ENCODE results near the gene ENO2.
A peak's percentile ranks its signal among the peaks of the same experiment; 100 is the strongest.
"Not testable (repeated sequence)": the region's sequence is repeated elsewhere in the genome, so short reads cannot be mapped to it uniquely, and the experiment has no call there.

Gene ENO2

GRCh38 chr12:6874015-6874368 lies 40.4 kb upstream of the ENO2 start:
- Mint-ChIP-seq H3K4me3 (peak overlapping the region; percentile 91), H3K4me1 (peaks cover 47% of the 10 kb centered on the region), H3K36me3 (peaks cover 100% of the 10 kb centered on the region), H3K27ac (peak overlapping the region; percentile 98)
- not testable (repeated sequence) for H3K9me3 Mint-ChIP-seq; DNase-seq (ENCODE audit: low spot score in 2 of 2); ATAC-seq

- H3K9me3 Mint-ChIP-seq; H3K4me1 Mint-ChIP-seq; H3K27ac Mint-ChIP-seq; ATAC-seq; DNase-seq (ENCODE audit: low spot score in 2 of 2); H3K4me3 Mint-ChIP-seq: not testable (repeated sequence)
- H3K36me3 Mint-ChIP-seq: peaks cover 77% of the 10 kb centered on the region
Observed at GRCh38 chr12:6879824-6880223, 34.6 kb upstream of the ENO2 start.

- ATAC-seq (no peak), DNase-seq (ENCODE audit: low spot score in 2 of 2) (no peak)
- H3K36me3 Mint-ChIP-seq: peaks cover 51% of the 10 kb centered on the region
- no peaks in the 10 kb centered on the region for H3K4me1 Mint-ChIP-seq
- H3K27ac Mint-ChIP-seq: no peak overlapping the region
- no peak overlapping the region for H3K4me3 Mint-ChIP-seq
- no peaks in the 10 kb centered on the region for H3K9me3 Mint-ChIP-seq
Observed at GRCh38 chr12:6883252-6883651, 31.1 kb upstream of the ENO2 start.

GRCh38 chr12:6883683-6884082 lies 30.7 kb upstream of the ENO2 start:
- Mint-ChIP-seq H3K9me3 (no peaks in the 10 kb centered on the region), H3K4me3 (no peak overlapping the region), H3K36me3 (peaks cover 46% of the 10 kb centered on the region), H3K27ac (no peak overlapping the region), H3K4me1 (no peaks in the 10 kb centered on the region)
- DNase-seq (ENCODE audit: low spot score in 2 of 2) (no peak), ATAC-seq (peak; percentile 5)

GRCh38 chr12:6884539-6884938 lies 29.8 kb upstream of the ENO2 start:
- no peak for DNase-seq (ENCODE audit: low spot score in 2 of 2)
- no peak for ATAC-seq
- Mint-ChIP-seq H3K27ac (no peak overlapping the region), H3K4me1 (no peaks in the 10 kb centered on the region), H3K4me3 (no peak overlapping the region), H3K9me3 (no peaks in the 10 kb centered on the region), H3K36me3 (peaks cover 38% of the 10 kb centered on the region)

- H3K36me3 Mint-ChIP-seq: peaks cover 35% of the 10 kb centered on the region
- not testable (repeated sequence) for ATAC-seq; H3K9me3 Mint-ChIP-seq; H3K27ac Mint-ChIP-seq; H3K4me3 Mint-ChIP-seq; H3K4me1 Mint-ChIP-seq; DNase-seq (ENCODE audit: low spot score in 2 of 2)
Observed at GRCh38 chr12:6886206-6886999, 28.0 kb upstream of the ENO2 start.

GRCh38 chr12:6887460-6887859 lies 26.9 kb upstream of the ENO2 start:
- ATAC-seq (no peak), DNase-seq (ENCODE audit: low spot score in 2 of 2) (no peak)
- Mint-ChIP-seq H3K4me1 (peaks cover 13% of the 10 kb centered on the region), H3K36me3 (peaks cover 32% of the 10 kb centered on the region), H3K27ac (no peak overlapping the region), H3K4me3 (no peak overlapping the region), H3K9me3 (no peaks in the 10 kb centered on the region)

GRCh38 chr12:6888360-6888759 lies 26.0 kb upstream of the ENO2 start:
- no peak overlapping the region for H3K27ac Mint-ChIP-seq
- no peaks in the 10 kb centered on the region for H3K9me3 Mint-ChIP-seq
- H3K36me3 Mint-ChIP-seq: peaks cover 22% of the 10 kb centered on the region
- H3K4me3 Mint-ChIP-seq: no peak overlapping the region
- H3K4me1 Mint-ChIP-seq: peaks cover 13% of the 10 kb centered on the region
- ATAC-seq: no peak
- no peak for DNase-seq (ENCODE audit: low spot score in 2 of 2)

GRCh38 chr12:6888794-6889193 lies 25.6 kb upstream of the ENO2 start:
- not testable (repeated sequence) for H3K4me3 Mint-ChIP-seq; H3K9me3 Mint-ChIP-seq; DNase-seq (ENCODE audit: low spot score in 2 of 2); ATAC-seq
- Mint-ChIP-seq H3K27ac (peak overlapping the region; percentile 14), H3K4me1 (peaks cover 13% of the 10 kb centered on the region), H3K36me3 (peaks cover 18% of the 10 kb centered on the region)

GRCh38 chr12:6889775-6890573 lies 24.4 kb upstream of the ENO2 start:
- ATAC-seq; H3K9me3 Mint-ChIP-seq; DNase-seq (ENCODE audit: low spot score in 2 of 2); H3K36me3 Mint-ChIP-seq: not testable (repeated sequence)
- peaks cover 13% of the 10 kb centered on the region for H3K4me1 Mint-ChIP-seq
- peak overlapping the region; percentile 75 for H3K4me3 Mint-ChIP-seq
- peak overlapping the region; percentile 93 for H3K27ac Mint-ChIP-seq

GRCh38 chr12:6890789-6891645 lies 23.4 kb upstream of the ENO2 start:
- H3K9me3 Mint-ChIP-seq: no peaks in the 10 kb centered on the region
- H3K4me1 Mint-ChIP-seq: peaks cover 13% of the 10 kb centered on the region
- H3K27ac Mint-ChIP-seq: peak overlapping the region; percentile 93
- H3K36me3 Mint-ChIP-seq: no peaks in the 10 kb centered on the region
- peak overlapping the region; percentile 75 for H3K4me3 Mint-ChIP-seq
- peak; percentile 99 for DNase-seq (ENCODE audit: low spot score in 2 of 2)
- peak; percentile 97 for ATAC-seq

- Mint-ChIP-seq H3K4me1 (peaks cover 13% of the 10 kb centered on the region), H3K4me3 (peak overlapping the region; percentile 75)
- peak; percentile 27 for ATAC-seq
Observed at GRCh38 chr12:6891646-6892001, 22.8 kb upstream of the ENO2 start.

GRCh38 chr12:6892683-6893082 lies 21.7 kb upstream of the ENO2 start:
- H3K4me1 Mint-ChIP-seq: peaks cover 13% of the 10 kb centered on the region
- DNase-seq (ENCODE audit: low spot score in 2 of 2); H3K9me3 Mint-ChIP-seq; ATAC-seq; H3K4me3 Mint-ChIP-seq; H3K36me3 Mint-ChIP-seq: not testable (repeated sequence)
- H3K27ac Mint-ChIP-seq: peak overlapping the region; percentile 93

More at GRCh38 chr12:6891646-6892001, 22.8 kb upstream of the ENO2 start:
- Mint-ChIP-seq H3K36me3 (no peaks in the 10 kb centered on the region), H3K27ac (peak overlapping the region; percentile 93), H3K9me3 (no peaks in the 10 kb centered on the region)
- no peak for DNase-seq (ENCODE audit: low spot score in 2 of 2)

GRCh38 chr12:6894321-6894720 lies 20.1 kb upstream of the ENO2 start:
- no peak for DNase-seq (ENCODE audit: low spot score in 2 of 2)
- Mint-ChIP-seq H3K9me3 (no peaks in the 10 kb centered on the region), H3K4me3 (no peak overlapping the region)

GRCh38 chr12:6896846-6897435 lies 17.4 kb upstream of the ENO2 start:
- DNase-seq (ENCODE audit: low spot score in 2 of 2): no peak
- Mint-ChIP-seq H3K9me3 (no peaks in the 10 kb centered on the region), H3K36me3 (no peaks in the 10 kb centered on the region), H3K4me3 (no peak overlapping the region), H3K4me1 (no peaks in the 10 kb centered on the region), H3K27ac (peak overlapping the region; percentile 26)
- ATAC-seq: no peak

More at GRCh38 chr12:6894321-6894720, 20.1 kb upstream of the ENO2 start:
- ATAC-seq: no peak
- peaks cover 13% of the 10 kb centered on the region for H3K4me1 Mint-ChIP-seq
- no peaks in the 10 kb centered on the region for H3K36me3 Mint-ChIP-seq
- H3K27ac Mint-ChIP-seq: no peak overlapping the region

Measured in stimulated activated effector memory CD8-positive, alpha-beta T cell treated with anti-CD3 and anti-CD28 coated beads, Interleukin-12 subunit alpha, Interleukin-12 subunit beta, amount 100 ng/mL, for 72 hours (primary cell).